Measurements from ENCODE around the gene CX3CL1.

CX3CL1 gene

GRCh38 chr16:57407521-57408353 lies 35.4 kb downstream of the CX3CL1 start:
- no peak for DNase-seq

DNA sequence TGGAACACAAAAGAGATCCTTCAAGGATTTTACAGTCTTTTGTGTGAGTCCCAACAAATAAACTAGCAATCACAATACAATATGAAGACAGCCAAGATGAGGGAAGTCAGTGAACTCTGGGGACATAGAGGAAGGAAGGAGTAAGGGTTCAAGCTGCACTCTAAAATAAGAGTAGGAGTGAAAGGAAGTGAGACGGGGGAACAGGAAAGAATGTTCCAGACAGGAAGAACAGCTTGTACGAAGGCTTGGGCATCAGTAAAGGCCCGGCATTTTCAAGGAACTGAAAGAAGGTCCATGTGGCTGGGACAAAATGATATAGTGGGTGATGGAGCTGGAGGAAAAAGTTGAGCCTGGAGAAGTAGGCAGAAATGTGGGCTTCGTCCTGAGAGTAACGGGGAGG lies 36.8 kb downstream of the CX3CL1 start:
- DNase-seq, result no peak

- DNase-seq, result no peak
Measured at GRCh38 chr16:57409870-57410587, 37.7 kb downstream of the CX3CL1 start.

DNA sequence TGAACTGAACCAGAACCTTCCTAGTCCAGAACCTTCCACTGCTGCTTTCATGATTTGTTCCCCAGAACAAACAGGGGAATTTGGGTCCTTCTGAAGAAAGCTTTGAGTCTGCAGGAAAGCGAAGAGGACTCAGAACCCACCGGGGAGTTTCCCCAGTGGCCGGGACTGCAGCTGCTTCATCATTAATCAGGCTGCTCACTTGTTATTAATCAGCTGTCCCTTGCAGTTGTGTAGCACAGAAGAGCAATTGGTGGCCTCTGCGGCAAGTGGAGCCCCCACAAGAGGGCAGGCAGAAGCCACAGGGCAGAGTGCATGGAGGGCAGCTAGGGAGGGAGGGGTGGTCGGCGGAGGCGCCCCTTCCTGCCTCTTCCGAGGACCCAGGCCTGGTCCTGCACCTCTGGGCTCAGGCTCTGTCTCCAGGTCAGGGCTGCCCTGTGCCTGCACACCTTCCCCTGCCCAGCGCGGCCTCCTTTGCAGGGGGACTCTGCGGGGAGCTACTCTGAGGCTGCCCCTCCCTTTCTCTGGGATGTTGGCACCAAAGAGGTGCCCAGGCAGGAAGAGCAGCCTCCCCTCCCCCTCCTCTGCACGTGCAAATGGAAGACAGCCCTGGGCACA lies 39.2 kb downstream of the CX3CL1 start:
- no peak for DNase-seq

GRCh38 chr16:57412584-57412983 lies 40.3 kb downstream of the CX3CL1 start:
- DNase-seq, result no peak

DNA sequence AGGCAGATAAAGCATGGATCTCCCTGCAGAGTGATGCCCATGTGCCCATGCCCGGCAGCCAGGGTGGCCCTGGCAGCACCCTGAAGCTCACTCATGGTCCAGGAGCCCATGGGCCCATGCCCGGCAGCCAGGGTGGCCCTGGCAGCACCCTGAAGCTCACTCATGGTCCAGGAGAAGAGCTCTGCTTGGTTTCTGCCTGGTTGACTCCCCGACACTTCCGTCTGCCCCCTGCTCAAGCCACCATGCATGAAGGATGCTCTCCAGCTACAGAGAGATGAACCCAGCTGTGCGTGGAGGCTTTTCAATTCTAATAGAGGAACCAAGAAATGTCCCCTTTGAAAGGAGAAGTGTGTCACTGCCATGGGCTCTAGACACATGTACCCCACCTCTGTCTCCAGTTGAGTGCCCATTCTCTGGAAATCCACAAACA lies 41.0 kb downstream of the CX3CL1 start:
- no peak for DNase-seq

DNA sequence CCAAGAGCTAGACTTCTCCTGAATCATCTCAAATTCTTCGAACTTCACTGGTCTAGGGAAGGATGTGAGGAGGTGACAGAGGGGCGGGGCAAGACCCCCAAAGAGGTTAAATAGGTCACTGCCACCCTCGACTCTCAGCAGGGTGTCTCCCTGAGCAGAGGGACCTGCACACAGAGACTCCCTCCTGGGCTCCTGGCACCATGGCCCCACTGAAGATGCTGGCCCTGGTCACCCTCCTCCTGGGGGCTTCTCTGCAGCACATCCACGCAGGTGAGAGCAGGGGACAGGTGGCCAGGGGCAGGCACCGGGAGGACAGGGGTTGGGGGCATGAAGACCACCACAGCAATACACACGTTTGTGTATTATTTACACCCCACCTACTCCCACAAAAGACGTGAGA lies 41.4 kb downstream of the CX3CL1 start:
- DNase-seq, result no peak

- no peak for DNase-seq
Measured at GRCh38 chr16:57416084-57416483, 43.8 kb downstream of the CX3CL1 start.

- no peak for DNase-seq
Measured at GRCh38 chr16:57419506-57419905, 47.2 kb downstream of the CX3CL1 start.

- DNase-seq, result no peak
Measured at GRCh38 chr16:57422026-57422944, 50.0 kb downstream of the CX3CL1 start.

- DNase-seq, result no peak
Measured at GRCh38 chr16:57423152-57423551, 50.9 kb downstream of the CX3CL1 start.

DNA sequence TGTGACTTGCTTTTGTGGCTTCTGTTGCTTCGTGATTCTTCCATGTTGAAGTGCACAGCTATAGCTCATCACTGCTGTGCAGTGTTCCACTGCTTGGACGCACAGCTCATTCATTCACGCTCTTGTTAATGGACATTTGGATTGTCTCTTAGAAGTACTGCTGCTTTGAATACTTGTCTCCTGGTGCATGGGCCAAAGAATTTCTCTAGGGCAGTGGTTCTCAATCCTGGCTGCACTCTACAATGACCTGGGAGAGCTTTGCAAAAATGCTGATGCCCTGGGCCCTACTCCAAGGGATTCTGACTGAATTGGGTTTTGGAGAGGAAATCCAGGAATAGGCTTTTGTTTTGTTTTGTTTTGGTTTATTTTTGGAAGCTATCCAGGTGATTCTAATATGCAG lies 52.3 kb downstream of the CX3CL1 start:
- no peak for DNase-seq

DNA sequence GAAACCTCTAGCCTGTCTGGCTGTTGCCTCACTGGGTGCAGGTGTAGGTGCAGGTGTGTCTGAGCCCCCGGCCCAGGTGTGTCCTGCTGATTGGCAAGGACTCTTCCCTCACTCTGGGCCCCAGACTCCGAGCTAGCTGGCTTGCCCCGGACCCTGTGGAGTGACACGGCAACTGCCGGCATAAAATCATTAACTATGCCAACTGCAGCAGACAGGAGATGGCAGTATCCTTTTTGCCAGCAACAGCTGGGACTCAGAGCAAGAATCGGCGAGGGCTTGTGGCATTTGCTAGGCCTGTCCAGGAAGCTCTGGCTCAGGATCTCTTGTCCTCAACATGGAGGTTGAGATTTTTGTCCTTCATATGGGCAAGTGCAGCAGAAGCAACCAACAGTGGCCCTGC lies 54.1 kb downstream of the CX3CL1 start:
- no peak for DNase-seq

DNA sequence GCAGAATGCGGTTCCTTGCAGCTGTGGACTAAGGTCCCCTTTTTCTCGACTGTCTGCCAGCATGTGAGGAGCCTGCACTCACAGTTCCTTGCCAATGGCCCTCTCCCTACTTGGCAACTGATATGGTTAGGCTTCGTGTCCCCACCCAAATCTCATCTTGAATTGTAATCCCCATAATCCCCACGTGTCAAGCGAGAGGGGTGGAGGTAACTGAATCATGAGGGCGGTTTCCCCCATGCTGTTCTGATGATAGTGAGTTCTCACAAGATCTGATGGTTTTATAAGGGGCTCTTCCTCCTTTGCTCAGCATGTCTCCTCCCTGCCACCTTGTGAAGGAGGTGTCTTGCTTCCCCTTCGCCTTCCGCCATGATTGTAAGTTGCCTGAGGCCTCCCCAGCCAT lies 55.0 kb downstream of the CX3CL1 start:
- no peak for DNase-seq

DNA sequence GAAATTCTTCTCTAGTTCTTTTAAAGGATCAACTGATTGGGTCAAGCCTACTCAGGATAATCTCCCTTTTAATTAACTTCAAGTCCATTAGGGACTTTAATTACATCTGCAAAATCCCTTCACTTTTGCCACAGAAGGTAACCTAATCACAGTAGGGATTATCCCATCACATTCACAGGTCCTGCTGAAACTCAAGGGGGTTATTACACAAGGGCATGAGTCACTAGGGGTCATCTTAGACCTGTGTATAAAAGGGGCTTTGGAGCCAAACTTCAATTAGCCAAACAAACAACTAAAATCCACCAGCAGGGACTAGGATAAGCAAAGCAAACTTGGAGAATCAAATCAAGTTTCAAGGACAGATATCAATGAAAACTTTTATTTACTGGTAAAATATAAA lies 55.5 kb downstream of the CX3CL1 start:
- no peak for DNase-seq

DNA sequence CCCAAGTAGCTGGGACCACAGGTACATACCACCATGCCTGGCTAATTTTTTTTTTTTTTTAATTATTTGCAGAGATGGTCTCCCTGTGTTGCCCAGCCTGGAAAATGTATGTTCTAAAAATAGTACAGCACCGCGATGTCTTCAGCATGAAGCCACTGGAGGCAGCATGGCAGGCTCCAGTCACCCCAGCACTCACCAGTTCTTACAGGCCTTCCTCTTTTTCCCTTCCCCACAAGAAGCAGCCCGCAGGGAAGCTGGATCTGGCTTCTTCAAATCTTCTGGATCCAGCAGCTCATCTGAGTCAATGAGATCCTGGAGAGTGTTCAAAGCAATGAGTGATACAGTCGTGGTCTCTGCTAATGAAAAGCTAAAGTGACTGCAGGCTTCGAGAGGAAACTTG lies 58.7 kb downstream of the CX3CL1 start:
- DNase-seq, result no peak

GRCh38 chr16:57432505-57432904 lies 60.2 kb downstream of the CX3CL1 start:
- DNase-seq, result no peak

- DNase-seq, result no peak
Measured at GRCh38 chr16:57432989-57433388, 60.7 kb downstream of the CX3CL1 start.

DNA sequence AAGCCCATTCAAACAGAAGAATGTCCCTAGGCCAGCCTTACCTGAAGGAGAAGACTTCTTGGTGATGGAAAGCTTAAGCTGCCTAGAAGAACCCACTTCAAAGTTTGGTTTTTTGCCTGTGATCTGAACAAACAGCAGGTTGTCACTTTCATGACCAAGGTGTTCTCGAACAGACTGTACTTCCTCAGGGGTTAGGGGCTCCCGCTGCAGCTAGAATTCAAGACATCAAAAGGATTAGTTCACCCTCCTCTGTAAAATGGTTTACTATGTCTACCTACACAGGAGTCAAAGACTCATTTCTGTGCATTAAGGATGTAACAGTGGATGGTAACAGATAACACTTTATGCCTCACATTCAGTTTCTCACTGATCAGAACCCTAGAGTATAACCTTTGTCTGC lies 61.7 kb downstream of the CX3CL1 start:
- DNase-seq, result no peak

Data from T-helper 9 cell (primary cell).